GM18867 (cell line): ENCODE results near the gene LIAS.

Experiments
- ATAC-seq: cut with Tn5 transposase; IDR thresholded peaks from one replicate; pipeline ENCODE4 v1.9.1; 2021; ENCODE audit warnings: mild to moderate bottlenecking, moderate library complexity; ENCODE audit not compliant: unreplicated experiment

The LIAS gene

DNA sequence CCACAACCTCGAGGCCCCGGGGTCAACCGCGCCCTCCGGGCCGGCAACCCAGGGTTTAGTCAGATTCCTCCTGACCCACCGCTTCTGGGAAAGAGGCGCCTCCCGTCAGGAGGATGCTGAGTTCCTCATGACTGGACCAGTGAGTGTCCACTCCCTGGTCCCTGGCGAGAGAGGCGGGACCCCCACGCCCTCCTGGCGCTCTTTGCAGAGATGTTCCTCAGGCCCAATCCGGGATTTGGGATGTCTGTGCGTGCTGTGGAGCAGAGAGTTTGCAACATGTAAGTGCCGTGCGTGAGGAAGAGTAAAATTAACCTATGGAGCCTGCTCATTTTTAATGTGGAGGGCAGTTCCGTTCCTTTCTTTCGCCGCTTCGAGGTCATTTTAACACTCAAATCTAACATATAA is 69.2 kb downstream of the LIAS start:
- ATAC-seq, result no peak
